Measurements from ENCODE around the gene PPFIBP1.

PPFIBP1 gene

GRCh38 chr12:27498149-27498548 lies 25.9 kb upstream of the PPFIBP1 start:
- H3K4me3 ChIP-seq (ENCODE audit: low read depth, low read length) = no peak overlapping the region
- TF ChIP-seq CTCF (IDR thresholded peaks at IDR 0.05; ENCODE audit: low read depth, low read length) = no peak
- no peak for TF ChIP-seq MYC (IDR thresholded peaks at IDR 0.05; ENCODE audit: low read depth, low read length)
- TF ChIP-seq POLR2A (IDR thresholded peaks at IDR 0.05; ENCODE audit: extremely low read depth, insufficient read length) = no peak
- TF ChIP-seq MAX (IDR thresholded peaks at IDR 0.05; ENCODE audit: low read depth, low read length) = no peak
- no peak for DNase-seq (ENCODE audit: low read depth)

GRCh38 chr12:27498761-27499160 lies 25.2 kb upstream of the PPFIBP1 start:
- TF ChIP-seq MYC (IDR thresholded peaks at IDR 0.05; ENCODE audit: low read depth, low read length) (no peak), CTCF (IDR thresholded peaks at IDR 0.05; ENCODE audit: low read depth, low read length) (no peak), MAX (IDR thresholded peaks at IDR 0.05; ENCODE audit: low read depth, low read length) (no peak), POLR2A (IDR thresholded peaks at IDR 0.05; ENCODE audit: extremely low read depth, insufficient read length) (no peak)
- no peak overlapping the region for H3K4me3 ChIP-seq (ENCODE audit: low read depth, low read length)
- peak; percentile 71 for DNase-seq (ENCODE audit: low read depth)

GRCh38 chr12:27499377-27499776 lies 24.6 kb upstream of the PPFIBP1 start:
- H3K4me3 ChIP-seq (ENCODE audit: low read depth, low read length) = no peak overlapping the region
- TF ChIP-seq CTCF (IDR thresholded peaks at IDR 0.05; ENCODE audit: low read depth, low read length) (no peak), POLR2A (IDR thresholded peaks at IDR 0.05; ENCODE audit: extremely low read depth, insufficient read length) (no peak), MYC (IDR thresholded peaks at IDR 0.05; ENCODE audit: low read depth, low read length) (no peak), MAX (IDR thresholded peaks at IDR 0.05; ENCODE audit: low read depth, low read length) (no peak)
- DNase-seq (ENCODE audit: low read depth) = no peak

- TF ChIP-seq MYC (IDR thresholded peaks at IDR 0.05; ENCODE audit: low read depth, low read length) (no peak), POLR2A (IDR thresholded peaks at IDR 0.05; ENCODE audit: extremely low read depth, insufficient read length) (no peak), MAX (IDR thresholded peaks at IDR 0.05; ENCODE audit: low read depth, low read length) (no peak), CTCF (IDR thresholded peaks at IDR 0.05; ENCODE audit: low read depth, low read length) (no peak)
- H3K4me3 ChIP-seq (ENCODE audit: low read depth, low read length) = no peak overlapping the region
- DNase-seq (ENCODE audit: low read depth) = no peak
Observed at GRCh38 chr12:27500546-27500945, 23.5 kb upstream of the PPFIBP1 start.

- no peak overlapping the region for H3K4me3 ChIP-seq (ENCODE audit: low read depth, low read length)
- no peak for TF ChIP-seq CTCF (IDR thresholded peaks at IDR 0.05; ENCODE audit: low read depth, low read length)
- TF ChIP-seq MYC (IDR thresholded peaks at IDR 0.05; ENCODE audit: low read depth, low read length) = no peak
- no peak for TF ChIP-seq MAX (IDR thresholded peaks at IDR 0.05; ENCODE audit: low read depth, low read length)
- no peak for TF ChIP-seq POLR2A (IDR thresholded peaks at IDR 0.05; ENCODE audit: extremely low read depth, insufficient read length)
- no peak for DNase-seq (ENCODE audit: low read depth)
Observed at GRCh38 chr12:27502021-27502435, 22.0 kb upstream of the PPFIBP1 start.

- DNase-seq (ENCODE audit: low read depth) = no peak
- TF ChIP-seq CTCF (IDR thresholded peaks at IDR 0.05; ENCODE audit: low read depth, low read length) (no peak), MYC (IDR thresholded peaks at IDR 0.05; ENCODE audit: low read depth, low read length) (no peak), MAX (IDR thresholded peaks at IDR 0.05; ENCODE audit: low read depth, low read length) (no peak)
- H3K4me3 ChIP-seq (ENCODE audit: low read depth, low read length) = no peak overlapping the region
Observed at GRCh38 chr12:27504507-27504906, 19.5 kb upstream of the PPFIBP1 start.
